Mononuclear cell (primary cell): Measurements from ENCODE around the gene RBP3. TPM values are rescaled to one million over a fixed set of nuclear protein-coding genes. Genes with fewer than 3 reads are reported as not detected.

Experiments used
- H3K27me3 ChIP-seq: 2 replicates; pipeline ENCODE4 v1.6.0; 2011; ENCODE audit warnings: low read length, control low read depth; ENCODE audit not compliant: insufficient read depth
- H3K4me1 ChIP-seq: 2 replicates; pipeline ENCODE4 v1.5.1; 2011; ENCODE audit warnings: mild to moderate bottlenecking, low read length, control low read depth; ENCODE audit not compliant: insufficient read depth
- H3K4me3 ChIP-seq: 2 replicates; pipeline ENCODE4 v1.5.1; 2011; ENCODE audit warnings: mild to moderate bottlenecking, low read length, moderate library complexity
- H3K9me3 ChIP-seq: 2 replicates; pipeline ENCODE4 v1.5.1; 2011; ENCODE audit warnings: low read depth, mild to moderate bottlenecking, control low read depth, low read length
- total RNA-seq: library from RNA; depleted of rRNA; stranded (reverse); fragments of >200 nt; gene quantifications from one replicate; pipeline ENCODE4 v1.2.3, GENCODE V29; 2012

RBP3 gene
- total RNA-seq, result not detected

GRCh38 chr10:47348138-47348651 lies at the start of gene RBP3:
TSS of gene RBP3 (plus strand) at chr10:47348363. CDS start at chr10:47348485, 122 bp downstream.
- Histone ChIP-seq H3K4me3 (no peak within 1 kb of the TSS), H3K9me3 (no peaks in the 10 kb centered on the region), H3K27me3 (no peaks in the 10 kb centered on the region), H3K4me1 (no peaks in the 10 kb centered on the region)

GRCh38 chr10:47298715-47299114 lies 49.4 kb upstream of the RBP3 start:
- H3K9me3 ChIP-seq, result no peaks in the 10 kb centered on the region
- peaks cover 41% of the 10 kb centered on the region for H3K27me3 ChIP-seq
- no peaks in the 10 kb centered on the region for H3K4me1 ChIP-seq
- H3K4me3 ChIP-seq, result no peak overlapping the region

GRCh38 chr10:47299611-47300428 lies 48.3 kb upstream of the RBP3 start, which contains the start of gene GDF10:
TSS of gene GDF10 (plus strand) at chr10:47300197. CDS start at chr10:47300652, 455 bp downstream.
- Histone ChIP-seq H3K27me3 (peaks cover 41% of the 10 kb centered on the region), H3K9me3 (no peaks in the 10 kb centered on the region), H3K4me3 (no peak within 1 kb of the TSS), H3K4me1 (no peaks in the 10 kb centered on the region)

DNA sequence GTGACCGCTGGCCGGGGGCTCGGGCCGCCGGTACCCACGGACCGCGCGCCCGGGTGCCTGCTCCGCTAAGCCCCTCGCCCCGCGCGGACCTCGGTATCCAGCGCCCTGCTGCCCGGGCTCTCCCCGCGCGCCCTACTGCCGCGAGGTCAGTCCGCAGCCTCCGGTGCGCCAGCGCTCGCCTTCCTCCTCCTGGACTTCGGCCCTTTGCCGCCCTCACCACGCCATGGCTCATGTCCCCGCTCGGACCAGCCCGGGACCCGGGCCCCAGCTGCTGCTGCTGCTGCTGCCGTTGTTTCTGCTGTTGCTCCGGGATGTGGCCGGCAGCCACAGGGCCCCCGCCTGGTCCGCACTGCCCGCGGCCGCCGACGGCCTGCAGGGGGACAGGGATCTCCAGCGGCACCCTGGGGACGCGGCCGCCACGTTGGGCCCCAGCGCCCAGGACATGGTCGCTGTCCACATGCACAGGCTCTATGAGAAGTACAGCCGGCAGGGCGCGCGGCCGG lies 47.7 kb upstream of the RBP3 start:
- Histone ChIP-seq H3K9me3 (no peaks in the 10 kb centered on the region), H3K4me1 (no peaks in the 10 kb centered on the region), H3K4me3 (no peak overlapping the region), H3K27me3 (peaks cover 41% of the 10 kb centered on the region)

DNA sequence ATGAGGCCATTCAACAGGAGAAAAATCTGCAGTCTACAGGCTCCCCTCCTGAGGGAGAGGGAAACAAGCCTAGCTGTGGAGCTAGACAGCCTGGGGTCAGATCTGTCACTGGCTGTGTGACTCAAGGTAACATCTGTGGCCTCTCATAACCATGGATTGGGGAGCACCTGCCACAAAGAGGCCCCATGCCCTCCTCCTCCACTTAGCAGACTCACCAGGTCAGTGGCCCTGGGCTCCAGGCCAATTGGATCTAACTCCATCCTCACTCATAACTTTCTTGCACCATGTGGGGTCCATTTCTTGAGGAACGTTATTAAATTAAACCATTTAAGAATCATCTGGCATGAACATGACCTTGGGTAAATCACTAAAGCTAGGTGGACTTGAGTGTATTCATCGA lies 46.3 kb upstream of the RBP3 start:
- Histone ChIP-seq H3K9me3 (no peaks in the 10 kb centered on the region), H3K4me3 (no peak overlapping the region), H3K27me3 (peaks cover 35% of the 10 kb centered on the region), H3K4me1 (no peaks in the 10 kb centered on the region)

DNA sequence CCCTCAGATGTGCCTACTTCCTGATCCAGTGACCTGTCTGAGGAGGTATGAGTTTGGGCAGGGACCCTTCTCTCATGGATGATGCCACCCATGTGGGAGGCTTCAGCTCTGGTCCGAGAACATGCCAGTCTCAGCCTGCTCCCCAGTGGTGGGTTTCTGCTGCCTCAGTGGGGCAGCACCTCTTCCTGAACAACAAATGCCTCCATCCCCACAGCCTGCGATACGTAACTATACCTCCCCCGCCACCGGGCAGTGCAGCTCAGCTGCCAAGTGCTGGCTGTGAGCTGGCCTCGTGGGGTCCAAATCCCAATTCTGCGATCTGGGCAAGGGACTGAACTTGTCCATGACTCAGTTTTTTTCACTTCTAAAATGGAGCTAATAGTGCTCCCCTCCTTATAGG lies 45.1 kb upstream of the RBP3 start:
- H3K4me1 ChIP-seq, result no peaks in the 10 kb centered on the region
- H3K27me3 ChIP-seq, result peaks cover 24% of the 10 kb centered on the region
- H3K4me3 ChIP-seq, result no peak overlapping the region
- H3K9me3 ChIP-seq, result no peaks in the 10 kb centered on the region

- Histone ChIP-seq H3K4me3 (no peak overlapping the region), H3K9me3 (no peaks in the 10 kb centered on the region), H3K27me3 (peaks cover 20% of the 10 kb centered on the region), H3K4me1 (no peaks in the 10 kb centered on the region)
Measured at GRCh38 chr10:47303866-47304265, 44.3 kb upstream of the RBP3 start.

DNA sequence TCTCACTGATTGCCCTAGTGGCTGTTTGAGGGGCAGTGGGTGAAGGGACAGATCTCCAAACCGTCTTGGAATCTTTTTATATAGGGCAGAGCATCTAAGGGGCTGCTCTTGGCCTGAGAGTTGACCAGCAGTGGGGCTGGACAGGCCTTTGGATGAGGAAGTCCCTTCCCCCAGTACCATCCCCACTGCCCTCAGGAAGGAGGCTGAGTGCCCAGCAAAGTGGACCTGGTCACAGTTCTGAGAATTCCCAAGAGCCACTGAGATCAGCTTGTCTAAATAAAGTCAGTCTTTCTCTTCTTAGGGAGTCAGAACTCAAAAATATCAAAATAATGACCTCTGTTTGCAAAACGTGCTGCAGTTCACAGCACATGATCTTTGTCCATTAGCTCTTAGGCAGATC lies 42.6 kb upstream of the RBP3 start:
- H3K4me1 ChIP-seq, result no peaks in the 10 kb centered on the region
- H3K9me3 ChIP-seq, result no peaks in the 10 kb centered on the region
- H3K4me3 ChIP-seq, result no peak overlapping the region
- H3K27me3 ChIP-seq, result peaks cover 11% of the 10 kb centered on the region

DNA sequence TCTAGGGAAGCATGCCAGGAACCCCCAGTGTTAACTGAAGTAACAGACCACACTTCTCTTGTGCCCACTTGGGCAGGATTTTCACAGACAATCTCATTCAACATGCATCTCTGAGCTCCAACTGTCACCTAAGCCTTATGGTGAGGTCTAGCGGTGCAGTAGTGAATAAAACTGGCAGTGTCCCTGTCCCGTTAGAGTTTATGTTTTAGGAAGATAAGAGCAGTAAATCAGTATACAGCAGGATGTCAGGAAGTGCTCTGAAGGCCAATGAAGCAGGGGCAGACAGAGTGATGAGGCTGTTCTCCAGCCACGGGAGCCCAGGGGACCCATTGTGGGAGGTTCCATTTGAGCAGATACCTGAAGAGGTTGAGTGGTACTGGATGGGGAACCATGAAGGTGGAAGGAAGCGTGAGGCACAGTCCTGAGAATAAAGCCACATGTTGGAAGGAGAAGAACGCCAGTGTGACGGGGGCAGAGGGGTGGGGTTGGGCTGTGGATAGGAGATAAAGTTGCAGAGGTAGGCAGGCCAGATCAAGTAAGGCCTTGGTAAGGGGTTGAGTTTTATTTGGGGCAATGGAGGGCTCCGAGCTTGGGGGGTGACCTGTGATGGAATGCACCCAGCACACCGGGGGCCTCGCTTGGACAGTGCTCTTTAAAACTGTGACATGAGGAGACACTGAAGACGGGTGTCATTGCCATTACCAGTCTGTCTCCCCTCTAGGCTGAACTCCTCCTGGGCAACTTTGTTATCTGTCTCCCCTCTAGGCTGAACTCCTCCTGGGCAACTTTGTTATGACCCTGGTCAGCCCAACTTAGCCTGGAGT lies 41.6 kb upstream of the RBP3 start:
- Histone ChIP-seq H3K9me3 (no peaks in the 10 kb centered on the region), H3K27me3 (peaks cover under 1% of the 10 kb centered on the region), H3K4me3 (no peak overlapping the region), H3K4me1 (no peaks in the 10 kb centered on the region)

GRCh38 chr10:47307381-47307780 lies 40.8 kb upstream of the RBP3 start:
- H3K4me1 ChIP-seq, result peaks cover 4% of the 10 kb centered on the region
- no peaks in the 10 kb centered on the region for H3K9me3 ChIP-seq
- H3K4me3 ChIP-seq, result no peak overlapping the region
- H3K27me3 ChIP-seq, result no peaks in the 10 kb centered on the region

GRCh38 chr10:47308775-47309174 lies 39.4 kb upstream of the RBP3 start:
- H3K4me1 ChIP-seq, result peaks cover 4% of the 10 kb centered on the region
- no peaks in the 10 kb centered on the region for H3K27me3 ChIP-seq
- H3K9me3 ChIP-seq, result no peaks in the 10 kb centered on the region
- no peak overlapping the region for H3K4me3 ChIP-seq

GRCh38 chr10:47309408-47310089 lies 38.6 kb upstream of the RBP3 start:
- no peak overlapping the region for H3K4me3 ChIP-seq
- H3K27me3 ChIP-seq, result no peaks in the 10 kb centered on the region
- H3K9me3 ChIP-seq, result no peaks in the 10 kb centered on the region
- H3K4me1 ChIP-seq, result peaks cover 4% of the 10 kb centered on the region

- peaks cover 4% of the 10 kb centered on the region for H3K4me1 ChIP-seq
- no peaks in the 10 kb centered on the region for H3K9me3 ChIP-seq
- no peak overlapping the region for H3K4me3 ChIP-seq
- H3K27me3 ChIP-seq, result no peaks in the 10 kb centered on the region
Measured at GRCh38 chr10:47310090-47310505, 38.1 kb upstream of the RBP3 start.

DNA sequence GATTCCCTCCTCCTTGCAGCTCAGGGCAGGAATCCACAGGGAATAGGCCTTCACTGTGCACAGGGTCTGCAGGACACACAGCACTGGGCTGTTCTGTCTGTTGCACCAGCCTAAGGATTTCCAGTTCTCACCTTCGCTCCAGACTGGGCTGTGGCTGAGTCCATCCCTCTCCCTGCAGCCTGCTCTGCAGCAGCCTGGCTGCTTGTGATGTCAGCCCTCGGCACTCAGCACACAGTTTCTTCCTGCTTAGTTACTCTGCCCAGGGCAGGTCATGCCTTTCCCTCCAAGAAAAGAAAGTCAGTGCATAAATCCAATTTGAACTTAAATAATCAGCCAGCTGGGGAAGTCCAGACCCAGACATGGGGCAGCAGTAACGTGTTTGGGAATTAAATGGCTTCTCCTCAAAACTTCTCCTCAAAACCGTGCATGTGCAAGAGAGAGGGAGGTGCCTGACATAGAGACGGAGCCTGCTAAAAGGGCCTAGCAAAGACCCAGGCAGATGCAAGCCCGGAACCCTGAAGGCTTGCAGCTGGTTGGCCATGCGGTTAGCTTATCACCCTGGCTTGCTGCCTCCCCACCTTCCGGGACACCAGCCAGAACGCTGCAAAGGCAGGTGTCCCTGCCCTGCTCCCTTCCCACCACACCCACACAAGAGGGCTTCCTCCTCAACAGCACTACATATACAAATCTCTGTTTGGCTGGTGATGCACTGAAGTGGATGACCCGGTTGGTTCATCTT lies 36.8 kb upstream of the RBP3 start:
- Histone ChIP-seq H3K27me3 (no peaks in the 10 kb centered on the region), H3K9me3 (no peaks in the 10 kb centered on the region), H3K4me1 (peaks cover 4% of the 10 kb centered on the region), H3K4me3 (no peak overlapping the region)
